Upper lobe of left lung (tissue), 4 donors: Measurements from ENCODE around the gene EHD3.

ENCODE experiments used
- CTCF ChIP-seq, 6 experiments: fragments of 450-650 bp in 4 of 6; fragments of 200-600 bp in 2 of 6; sonication (generic) in 2 of 6; IDR thresholded peaks; one replicate each; pipeline ENCODE4 v1.5.1; 2016 to 2019; ENCODE audit warnings: antibody characterized with exemption in 6 of 6
- EP300 ChIP-seq, 4 donors: sonication (generic); formaldehyde crosslinking; IDR thresholded peaks; one replicate each; pipeline ENCODE4 v1.5.1; 2017; ENCODE audit warnings: antibody characterized with exemption in 4 of 4, control low read depth in 2 of 4
- POLR2A ChIP-seq, 4 donors: fragments of 450-650 bp; IDR thresholded peaks; one replicate each; pipeline ENCODE4 v1.5.1; 2016 to 2017; ENCODE audit warnings: antibody characterized with exemption in 4 of 4, mild to moderate bottlenecking in 2 of 4
- POLR2AphosphoS5 ChIP-seq, 2 donors: sonication (generic); formaldehyde crosslinking; IDR thresholded peaks; one replicate each; pipeline ENCODE4 v1.5.1; 2017; ENCODE audit warnings: antibody characterized with exemption in 2 of 2

GRCh38 chr2:31203916-31204315 is 30.0 kb upstream of the EHD3 start:
- TF ChIP-seq CTCF (IDR thresholded peaks at IDR 0.05), result no peak
- no peak for TF ChIP-seq EP300 (IDR thresholded peaks at IDR 0.05)
- no peak for TF ChIP-seq POLR2A (IDR thresholded peaks at IDR 0.05)
- TF ChIP-seq POLR2AphosphoS5 (IDR thresholded peaks at IDR 0.05), result no peak
